GM12865 (cell line): ENCODE results near the gene PBX2.
"Not testable (repeated sequence)": the region's sequence is repeated elsewhere in the genome, so short reads cannot be mapped to it uniquely, and the experiment has no call there.

Experiments used
- DNase-seq: peaks from one replicate; pipeline ENCODE4 v3.0.0; 2010; ENCODE audit warnings: low read depth
- H3K4me3 ChIP-seq: 2 replicates; pipeline ENCODE4 v1.5.1; 2011; ENCODE audit warnings: mild to moderate bottlenecking, low read depth, low read length, control low read depth
- CTCF ChIP-seq: IDR thresholded peaks from 2 replicates; pipeline ENCODE4 v1.5.1; 2011; ENCODE audit warnings: low read length, control low read depth, low read depth, inconsistent platforms; ENCODE audit not compliant: insufficient read depth; ENCODE audit errors: missing control alignments

PBX2 gene

GRCh38 chr6:32190911-32191677 is 1.1 kb upstream of the PBX2 start:
- peak; percentile 24 for DNase-seq
- H3K4me3 ChIP-seq: peak overlapping the region; percentile 67
- no peak for TF ChIP-seq CTCF

GRCh38 chr6:32189742-32190053 is 304 bp downstream of the PBX2 start:
- H3K4me3 ChIP-seq: peak overlapping the region; percentile 67
- DNase-seq: no peak
- no peak for TF ChIP-seq CTCF

GRCh38 chr6:32189069-32189741 is 797 bp downstream of the PBX2 start:
- no peak for TF ChIP-seq CTCF
- peak overlapping the region; percentile 67 for H3K4me3 ChIP-seq

GRCh38 chr6:32188381-32189068 is 1.5 kb downstream of the PBX2 start:
- no peak for DNase-seq
- no peak for TF ChIP-seq CTCF
- H3K4me3 ChIP-seq: peak overlapping the region; percentile 67

More at GRCh38 chr6:32189069-32189741, 797 bp downstream of the PBX2 start:
- no peak for DNase-seq

GRCh38 chr6:32187725-32188380 is 2.1 kb downstream of the PBX2 start:
- H3K4me3 ChIP-seq, DNase-seq: not testable (repeated sequence)

- no peak for DNase-seq
- TF ChIP-seq CTCF: no peak
- H3K4me3 ChIP-seq: no peak overlapping the region
These were observed 2.8 kb downstream of the PBX2 start for GRCh38 chr6:32187009-32187709.

- not testable (repeated sequence) for DNase-seq
These were observed 3.7 kb downstream of the PBX2 start for GRCh38 chr6:32186151-32186840.

GRCh38 chr6:32185681-32186131 is 4.3 kb downstream of the PBX2 start:
- H3K4me3 ChIP-seq: not testable (repeated sequence)
- DNase-seq: peak; percentile 89

More at GRCh38 chr6:32186151-32186840, 3.7 kb downstream of the PBX2 start:
- not testable (repeated sequence) for H3K4me3 ChIP-seq
